ENCODE measurements around the gene BMPR1A. TPM values are rescaled to one million over a fixed set of nuclear protein-coding genes. Genes with fewer than 3 reads are reported as not detected.

BMPR1A gene
- total RNA-seq, 1 experiment from 2014 or later, result 42.6 TPM

- DNase-seq (ENCODE audit: low read depth, low spot score), result no peak
Observed at GRCh38 chr10:86918022-86918471, 161.6 kb downstream of the BMPR1A start.

DNA sequence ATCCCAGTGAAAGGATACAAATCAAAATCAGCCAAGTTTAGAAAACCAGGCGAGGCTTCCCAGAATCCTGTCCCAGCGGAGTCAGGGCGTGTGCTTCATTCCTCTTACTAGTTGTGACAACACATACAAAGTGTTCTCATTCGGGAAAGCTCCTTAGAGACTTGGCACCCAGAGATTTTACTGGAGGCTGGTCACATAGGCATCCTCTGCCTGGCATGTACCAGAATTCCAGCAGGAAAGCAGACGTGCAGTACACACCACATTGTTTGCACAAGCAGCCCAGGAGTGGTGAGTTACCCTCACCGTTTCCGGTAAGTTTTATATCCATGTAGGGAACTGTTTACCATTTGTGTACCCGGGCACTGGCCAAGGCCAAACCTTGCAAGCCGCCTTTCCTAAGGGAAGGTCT lies 166.1 kb downstream of the BMPR1A start:
- RAD21 ChIA-PET (ENCODE audit: low non-redundant PET in 1 of 2, low total read pairs in 2 of 2, uncharacterized antibody in 2 of 2, unreplicated experiment in 2 of 2), result no interaction called here
- no peak overlapping the region for H3K4me3 ChIP-seq (replicated peaks in 1 of 2; ENCODE audit: low read depth in 1 of 2, low read length in 2 of 2)
- H4K20me1 ChIP-seq (ENCODE audit: insufficient read depth), result no peaks in the 10 kb centered on the region
- H3K4me1 ChIP-seq (ENCODE audit: control insufficient read depth in 1 of 2, insufficient read depth in 2 of 2, low read length in 2 of 2), result peaks cover 0 to 7% of the 10 kb centered on the region in 2 experiments; a peak in 1 of 4 replicates
- no peak for ATAC-seq
- H3K9me3 ChIP-seq (ENCODE audit: control insufficient read depth in 1 of 2, insufficient read depth in 1 of 2, low read depth in 1 of 2, low read length in 2 of 2), result no peaks in the 10 kb centered on the region
- no peak overlapping the region for H2AFZ ChIP-seq (ENCODE audit: low read depth, low read length, poor library complexity, severe bottlenecking)
- H3K27ac ChIP-seq (ENCODE audit: low read depth, low read length), result no peak overlapping the region
- CTCF ChIA-PET, result no interaction called here
- no peaks in the 10 kb centered on the region for H3K79me2 ChIP-seq (ENCODE audit: insufficient read depth, low read length)
- POLR2A ChIA-PET, result no interaction called here
- H3K27me3 ChIP-seq (ENCODE audit: insufficient read depth, low read length), result no peaks in the 10 kb centered on the region
- no peak overlapping the region for H3K9ac ChIP-seq (ENCODE audit: low read length)
- peaks cover 4 to 12% of the 10 kb centered on the region in 2 experiments; a peak in 2 of 4 replicates for H3K36me3 ChIP-seq (ENCODE audit: control insufficient read depth in 1 of 2, insufficient read depth in 2 of 2, low read length in 2 of 2)
- H3K9me2 ChIP-seq (ENCODE audit: insufficient read depth), result no peaks in the 10 kb centered on the region
- H3K4me2 ChIP-seq (ENCODE audit: low read length), result no peak overlapping the region
- no peak for DNase-seq (ENCODE audit: low read depth, low spot score)
- intact Hi-C loops (cut with micrococcal nuclease), result no loop called here
- TF ChIP-seq TCF7L2 (IDR thresholded peaks at IDR 0.05; ENCODE audit: borderline replicate concordance, extremely low read depth, insufficient read depth, insufficient read length), result no peak
- no peak for TF ChIP-seq ZFX (IDR thresholded peaks at IDR 0.05)
- TF ChIP-seq RAD21 (IDR thresholded peaks at IDR 0.05; ENCODE audit: low read depth), result no peak
- no peak for TF ChIP-seq FOSL1 (IDR thresholded peaks at IDR 0.05; ENCODE audit: low read depth)
- TF ChIP-seq POLR2A (IDR thresholded peaks at IDR 0.05; ENCODE audit: borderline replicate concordance, extremely low read depth, insufficient read depth, insufficient read length), result no peak
- TF ChIP-seq, protein P1, sequence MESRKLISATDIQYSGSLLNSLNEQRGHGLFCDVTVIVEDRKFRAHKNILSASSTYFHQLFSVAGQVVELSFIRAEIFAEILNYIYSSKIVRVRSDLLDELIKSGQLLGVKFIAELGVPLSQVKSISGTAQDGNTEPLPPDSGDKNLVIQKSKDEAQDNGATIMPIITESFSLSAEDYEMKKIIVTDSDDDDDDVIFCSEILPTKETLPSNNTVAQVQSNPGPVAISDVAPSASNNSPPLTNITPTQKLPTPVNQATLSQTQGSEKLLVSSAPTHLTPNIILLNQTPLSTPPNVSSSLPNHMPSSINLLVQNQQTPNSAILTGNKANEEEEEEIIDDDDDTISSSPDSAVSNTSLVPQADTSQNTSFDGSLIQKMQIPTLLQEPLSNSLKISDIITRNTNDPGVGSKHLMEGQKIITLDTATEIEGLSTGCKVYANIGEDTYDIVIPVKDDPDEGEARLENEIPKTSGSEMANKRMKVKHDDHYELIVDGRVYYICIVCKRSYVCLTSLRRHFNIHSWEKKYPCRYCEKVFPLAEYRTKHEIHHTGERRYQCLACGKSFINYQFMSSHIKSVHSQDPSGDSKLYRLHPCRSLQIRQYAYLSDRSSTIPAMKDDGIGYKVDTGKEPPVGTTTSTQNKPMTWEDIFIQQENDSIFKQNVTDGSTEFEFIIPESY (IDR thresholded peaks at IDR 0.05; ENCODE audit: extremely low read depth, insufficient replicate concordance, low read length), result no peak
- TF ChIP-seq POLR2AphosphoS5 (IDR thresholded peaks at IDR 0.05; ENCODE audit: low read depth, low read length), result no peak
- no peak for TF ChIP-seq ELF1 (IDR thresholded peaks at IDR 0.05; ENCODE audit: borderline replicate concordance, low read depth)
- no peak for TF ChIP-seq EGR1 (IDR thresholded peaks at IDR 0.05; ENCODE audit: low read depth)
- BruUV-seq (replicated peaks), result no TSS peak

More at GRCh38 chr10:86918022-86918471, 161.6 kb downstream of the BMPR1A start:
- Histone ChIP-seq H3K27ac (ENCODE audit: low read depth, low read length) (no peak overlapping the region), H3K9me3 (ENCODE audit: control insufficient read depth in 1 of 2, insufficient read depth in 1 of 2, low read depth in 1 of 2, low read length in 2 of 2) (no peaks in the 10 kb centered on the region), H3K9me2 (ENCODE audit: insufficient read depth) (no peaks in the 10 kb centered on the region), H3K27me3 (ENCODE audit: insufficient read depth, low read length) (no peaks in the 10 kb centered on the region), H3K9ac (ENCODE audit: low read length) (no peak overlapping the region), H3K4me1 (ENCODE audit: control insufficient read depth in 1 of 2, insufficient read depth in 2 of 2, low read length in 2 of 2) (peaks cover 0 to 7% of the 10 kb centered on the region in 2 experiments; a peak in 1 of 4 replicates), H4K20me1 (ENCODE audit: insufficient read depth) (no peaks in the 10 kb centered on the region), H3K36me3 (ENCODE audit: control insufficient read depth in 1 of 2, insufficient read depth in 2 of 2, low read length in 2 of 2) (peaks cover 14 to 16% of the 10 kb centered on the region in 2 experiments; a peak in 2 of 4 replicates), H3K4me2 (ENCODE audit: low read length) (no peak overlapping the region), H2AFZ (ENCODE audit: low read depth, low read length, poor library complexity, severe bottlenecking) (no peak overlapping the region), H3K79me2 (ENCODE audit: insufficient read depth, low read length) (no peaks in the 10 kb centered on the region), H3K4me3 (replicated peaks in 1 of 2; ENCODE audit: low read depth in 1 of 2, low read length in 2 of 2) (no peak overlapping the region)
- RAD21 ChIA-PET (ENCODE audit: low non-redundant PET in 1 of 2, low total read pairs in 2 of 2, uncharacterized antibody in 2 of 2, unreplicated experiment in 2 of 2), result no interaction called here
- ATAC-seq, result no peak
- BruUV-seq (replicated peaks), result no TSS peak
- POLR2A ChIA-PET, result no interaction called here
- TF ChIP-seq MAX (IDR thresholded peaks at IDR 0.05) (no peak), RAD21 (IDR thresholded peaks at IDR 0.05; ENCODE audit: low read depth) (no peak), POLR2A (IDR thresholded peaks at IDR 0.05; ENCODE audit: borderline replicate concordance, extremely low read depth, insufficient read depth, insufficient read length) (no peak), FOSL1 (IDR thresholded peaks at IDR 0.05; ENCODE audit: low read depth) (0 out of 2 replicates have a peak, but pooled peaks have one; percentile 26), SIN3A (IDR thresholded peaks at IDR 0.05; ENCODE audit: low read depth) (no peak)
- TF ChIP-seq, protein P2, sequence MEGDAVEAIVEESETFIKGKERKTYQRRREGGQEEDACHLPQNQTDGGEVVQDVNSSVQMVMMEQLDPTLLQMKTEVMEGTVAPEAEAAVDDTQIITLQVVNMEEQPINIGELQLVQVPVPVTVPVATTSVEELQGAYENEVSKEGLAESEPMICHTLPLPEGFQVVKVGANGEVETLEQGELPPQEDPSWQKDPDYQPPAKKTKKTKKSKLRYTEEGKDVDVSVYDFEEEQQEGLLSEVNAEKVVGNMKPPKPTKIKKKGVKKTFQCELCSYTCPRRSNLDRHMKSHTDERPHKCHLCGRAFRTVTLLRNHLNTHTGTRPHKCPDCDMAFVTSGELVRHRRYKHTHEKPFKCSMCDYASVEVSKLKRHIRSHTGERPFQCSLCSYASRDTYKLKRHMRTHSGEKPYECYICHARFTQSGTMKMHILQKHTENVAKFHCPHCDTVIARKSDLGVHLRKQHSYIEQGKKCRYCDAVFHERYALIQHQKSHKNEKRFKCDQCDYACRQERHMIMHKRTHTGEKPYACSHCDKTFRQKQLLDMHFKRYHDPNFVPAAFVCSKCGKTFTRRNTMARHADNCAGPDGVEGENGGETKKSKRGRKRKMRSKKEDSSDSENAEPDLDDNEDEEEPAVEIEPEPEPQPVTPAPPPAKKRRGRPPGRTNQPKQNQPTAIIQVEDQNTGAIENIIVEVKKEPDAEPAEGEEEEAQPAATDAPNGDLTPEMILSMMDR (IDR thresholded peaks at IDR 0.05 in 2 of 3, conservative IDR thresholded peaks at IDR 0.05 in 1 of 3; ENCODE audit: borderline replicate concordance in 1 of 3, insufficient read depth in 1 of 3, low read depth in 2 of 3, low read length in 2 of 3), result no peak
- CTCF ChIA-PET, result no interaction called here
- intact Hi-C loops (cut with micrococcal nuclease), result no loop called here
